OCI-M1 (cell line): ENCODE measurements around the gene COQ5.
A peak's percentile ranks its signal among the peaks of the same experiment; 100 is the strongest.
"Not testable (repeated sequence)": the region's sequence is repeated elsewhere in the genome, so short reads cannot be mapped to it uniquely, and the experiment has no call there.

Experiments used
- DNase-seq: peaks from one replicate; lab custom pipeline; 2025; lab: John Stamatoyannopoulos, UW

Gene COQ5

GRCh38 chr12:120529641-120530417, 871 bp upstream of the COQ5 start:
- DNase-seq = peak; percentile 78

GRCh38 chr12:120522568-120522967, 6.4 kb downstream of the COQ5 start:
- DNase-seq = no peak

GRCh38 chr12:120519324-120519723, 9.6 kb downstream of the COQ5 start:
- DNase-seq = not testable (repeated sequence)

GRCh38 chr12:120515496-120515895, 13.5 kb downstream of the COQ5 start:
- no peak for DNase-seq

GRCh38 chr12:120514002-120514401, 15.0 kb downstream of the COQ5 start:
- no peak for DNase-seq

- DNase-seq = no peak
Observed at GRCh38 chr12:120508537-120508936, 20.4 kb downstream of the COQ5 start.

- DNase-seq = no peak
Observed at GRCh38 chr12:120504587-120504986, 24.4 kb downstream of the COQ5 start.

GRCh38 chr12:120500581-120500980, 28.4 kb downstream of the COQ5 start:
- no peak for DNase-seq

- DNase-seq = no peak
Observed at GRCh38 chr12:120498870-120499515, 30.0 kb downstream of the COQ5 start.

- no peak for DNase-seq
Observed at GRCh38 chr12:120497524-120498150, 31.3 kb downstream of the COQ5 start.

- DNase-seq = peak; percentile 75
Observed at GRCh38 chr12:120496413-120497340, 32.3 kb downstream of the COQ5 start.

GRCh38 chr12:120495731-120496412, 33.1 kb downstream of the COQ5 start, which contains the start of gene DYNLL1:
DYNLL1 (plus strand) TSS chr12:120496113; CDS start chr12:120496422, 309 bp downstream.
- DNase-seq = peak; percentile 98

- no peak for DNase-seq
Observed at GRCh38 chr12:120495186-120495730, 33.7 kb downstream of the COQ5 start.

GRCh38 chr12:120490833-120491512, 38.0 kb downstream of the COQ5 start:
- DNase-seq = no peak

GRCh38 chr12:120490325-120490724, 38.6 kb downstream of the COQ5 start:
- DNase-seq = no peak

- DNase-seq = no peak
Observed at GRCh38 chr12:120489018-120489417, 39.9 kb downstream of the COQ5 start.

GRCh38 chr12:120488057-120488640, 40.8 kb downstream of the COQ5 start:
- DNase-seq = no peak

GRCh38 chr12:120487552-120487951, 41.4 kb downstream of the COQ5 start:
- DNase-seq = peak; percentile 29

GRCh38 chr12:120485961-120486881, 42.7 kb downstream of the COQ5 start:
- DNase-seq = no peak
